Breast epithelium (tissue), 4 donors: ENCODE data around the gene EEF2KMT. TPM values are rescaled to one million over a fixed set of nuclear protein-coding genes. Genes with fewer than 3 reads are reported as not detected.
A peak's percentile ranks its signal among the peaks of the same experiment; 100 is the strongest.

Experiments
- DNase-seq, 2 donors: peaks; one replicate each; pipeline ENCODE4 v3.0.0-alpha.2; 2019; ENCODE audit warnings: low spot score in 2 of 2
- H3K27ac ChIP-seq, 2 donors: fragments of 200-600 bp; sonication (generic) in 1 of 2; one replicate each; pipeline ENCODE4 v1.5.1; 2016 to 2019; ENCODE audit warnings: mild to moderate bottlenecking in 1 of 2
- H3K27me3 ChIP-seq, 2 donors: fragments of 200-600 bp; sonication (generic) in 1 of 2; one replicate each; pipeline versions ENCODE4 v1.5.1 to v1.6.0; 2017 to 2019; ENCODE audit warnings: control low read depth in 1 of 2, mild to moderate bottlenecking in 1 of 2
- H3K36me3 ChIP-seq: fragments of 200-600 bp; one replicate; pipeline ENCODE4 v1.5.1; 2019
- H3K4me1 ChIP-seq, 2 donors: fragments of 200-600 bp; sonication (generic); one replicate each; pipeline ENCODE4 v1.5.1; 2016 to 2019; ENCODE audit warnings: control low read depth in 1 of 2
- H3K4me3 ChIP-seq, 3 donors: fragments of 200-600 bp; sonication (generic); 1 replicate in 2 of 3; 2 replicates in 1 of 3; pipeline ENCODE4 v1.5.1; 2016 to 2019; ENCODE audit warnings: mild to moderate bottlenecking in 3 of 3, moderate library complexity in 2 of 3
- H3K9me3 ChIP-seq, 2 donors: fragments of 200-600 bp; sonication (generic) in 1 of 2; one replicate each; pipeline ENCODE4 v1.5.1; 2016 to 2019; ENCODE audit warnings: control low read depth in 1 of 2
- POLR2A ChIP-seq: fragments of 450-650 bp; IDR thresholded peaks from one replicate; pipeline ENCODE4 v1.6.1; 2016; ENCODE audit warnings: antibody characterized with exemption, mild to moderate bottlenecking, moderate library complexity
- POLR2AphosphoS5 ChIP-seq, 3 donors: sonication (generic); formaldehyde crosslinking; IDR thresholded peaks; one replicate each; pipeline ENCODE4 v1.6.1; 2017; ENCODE audit warnings: antibody characterized with exemption in 3 of 3
- intact Hi-C: fragments of 100-400 bp; cut with DNase I; formaldehyde crosslinking; loops from one replicate; pipeline ENCODE4 v1.15.1; 2023; ENCODE audit warnings: low total_unique reads
- total RNA-seq, 3 donors: library from RNA; depleted of rRNA; stranded (reverse); fragments of >200 nt; gene quantifications; one replicate each; pipeline ENCODE4 v1.1.0, GENCODE V29; 2016
- TF ChIP-seq, protein P1 (sequence below), 3 donors: fragments of 450-650 bp; IDR thresholded peaks; one replicate each; pipeline ENCODE4 v1.5.1; 2016 to 2017; ENCODE audit warnings: antibody characterized with exemption in 3 of 3, mild to moderate bottlenecking in 3 of 3, moderate library complexity in 3 of 3

The EEF2KMT gene
- total RNA-seq, 3 donors from 2014 or later, result 9.4 to 10.2 (median 10.2) TPM

DNA sequence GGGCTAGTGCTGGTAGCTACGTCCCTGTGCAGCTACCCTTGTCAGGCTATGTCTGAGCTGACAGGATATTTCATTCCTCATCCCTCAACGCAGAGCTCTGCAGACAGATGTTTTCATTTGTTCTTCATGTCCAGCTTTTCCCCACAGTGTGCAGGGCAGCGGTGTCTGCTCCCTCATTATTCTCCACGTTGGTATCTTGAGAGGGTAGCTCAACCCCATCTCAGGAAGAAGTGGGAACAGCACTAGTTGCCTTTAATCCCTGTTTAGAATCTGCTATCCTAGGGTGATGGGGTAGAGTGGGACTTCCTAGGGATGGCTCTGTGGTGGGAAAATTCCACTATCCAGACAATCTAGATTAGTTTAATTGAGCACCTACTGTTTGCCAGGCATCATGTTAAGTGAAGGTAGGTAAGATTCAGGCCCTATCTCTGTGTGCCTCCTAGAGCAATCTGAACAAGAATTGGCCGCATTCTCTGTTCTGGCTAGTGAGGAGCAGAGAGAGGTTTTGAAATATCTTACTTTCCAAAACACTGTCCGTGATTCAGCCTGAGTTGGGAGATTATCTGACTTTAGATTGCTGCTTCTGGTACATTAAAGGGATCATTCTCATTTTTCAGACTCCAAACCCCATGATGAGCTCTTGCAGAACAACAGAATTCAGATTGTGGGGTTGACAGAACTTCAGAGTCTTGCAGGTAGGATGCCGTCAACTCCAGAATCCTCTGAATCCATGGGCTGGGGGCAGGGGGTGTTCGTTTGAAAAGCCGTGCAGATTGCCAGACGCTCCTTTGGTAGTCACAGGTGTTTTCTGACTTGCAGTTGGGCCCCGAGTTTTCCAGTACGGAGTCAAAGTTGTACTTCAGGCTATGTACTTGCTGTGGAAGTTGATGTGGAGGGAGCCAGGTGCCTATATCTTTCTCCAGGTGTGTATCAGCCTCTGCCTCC is 25.0 kb downstream of the EEF2KMT start:
- Histone ChIP-seq H3K4me3 (peak overlapping the region; percentile 70 to 77 (median 74)), H3K36me3 (no peaks in the 10 kb centered on the region), H3K9me3 (no peaks in the 10 kb centered on the region), H3K27me3 (no peaks in the 10 kb centered on the region), H3K4me1 (peaks cover 0 to 8% of the 10 kb centered on the region in 2 donors), H3K27ac (peak overlapping the region; percentile 83 to 84)
- intact Hi-C loops, result no loop called here
- no peak for TF ChIP-seq POLR2A
- no peak for TF ChIP-seq POLR2AphosphoS5 (IDR thresholded peaks at IDR 0.05)
- TF ChIP-seq, protein P1, sequence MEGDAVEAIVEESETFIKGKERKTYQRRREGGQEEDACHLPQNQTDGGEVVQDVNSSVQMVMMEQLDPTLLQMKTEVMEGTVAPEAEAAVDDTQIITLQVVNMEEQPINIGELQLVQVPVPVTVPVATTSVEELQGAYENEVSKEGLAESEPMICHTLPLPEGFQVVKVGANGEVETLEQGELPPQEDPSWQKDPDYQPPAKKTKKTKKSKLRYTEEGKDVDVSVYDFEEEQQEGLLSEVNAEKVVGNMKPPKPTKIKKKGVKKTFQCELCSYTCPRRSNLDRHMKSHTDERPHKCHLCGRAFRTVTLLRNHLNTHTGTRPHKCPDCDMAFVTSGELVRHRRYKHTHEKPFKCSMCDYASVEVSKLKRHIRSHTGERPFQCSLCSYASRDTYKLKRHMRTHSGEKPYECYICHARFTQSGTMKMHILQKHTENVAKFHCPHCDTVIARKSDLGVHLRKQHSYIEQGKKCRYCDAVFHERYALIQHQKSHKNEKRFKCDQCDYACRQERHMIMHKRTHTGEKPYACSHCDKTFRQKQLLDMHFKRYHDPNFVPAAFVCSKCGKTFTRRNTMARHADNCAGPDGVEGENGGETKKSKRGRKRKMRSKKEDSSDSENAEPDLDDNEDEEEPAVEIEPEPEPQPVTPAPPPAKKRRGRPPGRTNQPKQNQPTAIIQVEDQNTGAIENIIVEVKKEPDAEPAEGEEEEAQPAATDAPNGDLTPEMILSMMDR (IDR thresholded peaks at IDR 0.05), result no peak
- DNase-seq, result no peak

DNA sequence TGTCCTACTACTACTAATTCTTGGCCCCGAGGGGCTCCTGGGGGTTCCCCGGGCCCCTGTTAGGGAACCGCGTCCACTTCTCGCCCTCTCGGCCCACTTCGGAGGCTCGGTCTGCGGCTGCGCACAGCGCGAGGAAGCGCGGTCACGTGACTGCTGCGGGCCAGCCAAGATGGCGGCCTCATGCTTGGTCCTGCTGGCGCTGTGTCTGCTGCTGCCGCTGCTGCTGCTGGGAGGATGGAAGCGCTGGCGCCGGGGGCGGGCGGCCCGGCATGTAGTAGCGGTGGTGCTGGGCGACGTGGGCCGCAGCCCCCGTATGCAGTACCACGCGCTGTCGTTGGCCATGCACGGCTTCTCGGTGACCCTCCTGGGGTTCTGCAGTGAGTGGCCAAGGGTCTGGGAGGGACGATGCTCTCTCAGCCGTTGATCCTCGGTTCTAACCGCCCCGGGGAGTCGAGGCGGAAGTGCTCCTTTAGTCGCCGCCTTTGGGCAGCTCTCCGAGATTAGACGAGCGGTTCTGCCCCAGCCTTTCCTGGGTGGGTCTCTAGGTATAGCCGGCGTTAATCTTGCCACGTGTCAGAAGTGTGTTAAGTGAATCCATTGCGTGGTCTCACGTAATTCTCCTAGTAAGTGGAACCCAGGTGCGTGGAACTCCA is 25.8 kb downstream of the EEF2KMT start, which contains the start of gene ALG1:
Gene ALG1 (plus strand): TSS at position 163 of the 653 bp plus-strand sequence. CDS start 7 bp downstream, at position 170.
- Histone ChIP-seq H3K4me3 (peak within 1 kb of the TSS; percentile 70 to 77 (median 74)), H3K9me3 (no peaks in the 10 kb centered on the region), H3K36me3 (no peaks in the 10 kb centered on the region), H3K27ac (peak within 1 kb of the TSS; percentile 83 to 84), H3K4me1 (peaks cover 0 to 8% of the 10 kb centered on the region in 2 donors), H3K27me3 (no peaks in the 10 kb centered on the region)
- DNase-seq, result peak; percentile 85 to 86
- TF ChIP-seq, protein P1 (IDR thresholded peaks at IDR 0.05), result no peak
- TF ChIP-seq POLR2A (peak; percentile 50), POLR2AphosphoS5 (IDR thresholded peaks at IDR 0.05) (peak; percentile 83 to 93 (median 86))
- intact Hi-C loops, result no loop called here

DNA sequence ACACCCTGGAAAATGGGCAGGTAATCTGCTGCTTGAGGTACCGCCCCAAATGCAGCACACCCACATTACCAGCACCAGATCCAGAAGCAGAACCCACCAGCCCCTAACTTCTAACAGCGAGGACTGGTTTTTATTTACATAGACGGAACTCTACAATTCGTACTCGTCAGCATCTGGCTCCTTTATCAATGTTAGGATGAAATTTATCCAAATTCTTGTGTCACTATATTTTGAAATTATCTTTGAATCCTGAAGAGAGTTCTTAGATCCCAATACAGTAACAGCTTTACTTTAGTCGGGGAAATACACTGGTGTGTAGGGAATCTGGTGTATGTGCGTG is 26.3 kb downstream of the EEF2KMT start:
- DNase-seq, result no peak
- Histone ChIP-seq H3K9me3 (no peaks in the 10 kb centered on the region), H3K4me3 (peak overlapping the region; percentile 70 to 77 (median 74)), H3K27ac (peak overlapping the region; percentile 83 to 84), H3K27me3 (no peaks in the 10 kb centered on the region), H3K36me3 (no peaks in the 10 kb centered on the region), H3K4me1 (peaks cover 0 to 8% of the 10 kb centered on the region in 2 donors)
- TF ChIP-seq, protein P1 (IDR thresholded peaks at IDR 0.05), result no peak
- TF ChIP-seq POLR2A (no peak), POLR2AphosphoS5 (IDR thresholded peaks at IDR 0.05) (no peak)
- intact Hi-C loops, result no loop called here

DNA sequence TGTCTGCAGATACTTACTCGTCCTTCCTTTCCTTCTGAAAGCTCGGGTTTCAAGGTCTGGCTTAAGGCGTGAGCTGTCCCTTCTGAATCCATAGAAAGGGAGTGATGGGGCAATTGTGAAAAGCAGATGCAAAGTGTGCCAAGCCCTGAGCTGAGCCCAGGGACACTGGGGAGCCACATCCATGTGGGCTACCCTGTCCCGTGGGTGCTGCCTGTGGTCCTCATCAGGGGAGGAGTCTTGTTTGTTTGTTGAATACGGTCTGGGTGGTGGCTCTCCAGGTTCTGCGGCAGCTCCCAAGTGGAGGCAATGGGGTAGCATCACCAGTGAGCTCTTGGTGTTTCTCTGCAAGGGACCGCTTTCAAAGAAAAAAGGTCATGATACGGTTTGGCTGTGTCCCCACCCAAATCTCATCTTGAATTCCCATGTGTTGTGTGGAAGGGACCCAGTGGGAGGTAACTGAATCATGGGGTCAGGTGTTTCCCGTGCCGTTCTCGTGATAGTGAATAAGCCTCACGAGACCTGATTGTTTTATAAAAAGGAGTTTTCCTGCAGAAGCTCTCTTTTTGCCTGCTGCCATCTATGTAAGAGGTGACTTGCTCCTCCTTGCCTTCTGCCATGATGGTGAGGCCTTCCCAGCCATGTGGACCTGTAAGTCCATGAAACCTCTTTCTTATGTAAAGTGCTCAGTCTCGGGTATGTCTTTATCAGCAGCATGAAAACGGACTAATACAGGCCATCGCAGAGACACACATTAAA is 27.0 kb downstream of the EEF2KMT start:
- intact Hi-C loops, result no loop called here

More for the DNA sequence above, 27.0 kb downstream of the EEF2KMT start:
- no peak for TF ChIP-seq POLR2A
- no peak for TF ChIP-seq POLR2AphosphoS5 (IDR thresholded peaks at IDR 0.05)
- TF ChIP-seq, protein P1 (IDR thresholded peaks at IDR 0.05), result no peak
- Histone ChIP-seq H3K36me3 (no peaks in the 10 kb centered on the region), H3K27me3 (no peaks in the 10 kb centered on the region), H3K27ac (peak overlapping the region in 1 of 2 donors; percentile 84), H3K4me3 (no peak overlapping the region), H3K4me1 (peaks cover 0 to 8% of the 10 kb centered on the region in 2 donors), H3K9me3 (no peaks in the 10 kb centered on the region)
- DNase-seq, result no peak
